ENCODE results near the gene GPR132. TPM values are rescaled to one million over a fixed set of nuclear protein-coding genes. Genes with fewer than 3 reads are reported as not detected.

Gene GPR132
- total RNA-seq, 1 experiment from 2014 or later, result 0.10 TPM

DNA sequence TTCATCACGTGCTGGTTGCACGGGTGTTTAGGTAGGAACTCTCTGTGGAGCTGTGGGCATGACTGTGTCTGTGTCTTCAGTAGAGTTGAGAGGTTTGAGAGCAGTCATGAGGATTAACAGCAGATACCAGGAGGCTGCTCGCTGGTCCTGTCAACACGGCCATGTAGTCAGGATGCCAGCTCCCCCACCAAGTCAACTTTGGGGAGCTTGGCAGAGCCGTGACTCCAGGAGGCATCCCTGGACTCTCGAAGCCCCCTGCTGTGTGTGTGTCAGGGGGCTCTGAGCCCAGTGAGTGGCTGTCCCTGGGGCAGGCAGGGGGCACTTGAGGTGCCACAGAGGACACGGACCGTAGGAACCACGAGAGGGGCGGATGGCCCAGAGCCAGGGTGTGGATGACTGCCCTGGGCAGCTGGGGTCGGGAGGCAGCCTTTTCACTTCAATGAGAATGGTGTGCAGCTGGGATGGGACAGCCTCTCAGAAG, 7.2 kb upstream of the GPR132 start:
- intact Hi-C loops (cut with micrococcal nuclease), result no loop called here
- ATAC-seq, result no peak
- H3K9ac ChIP-seq (ENCODE audit: low read length), result no peak overlapping the region
- CTCF ChIA-PET, result no interaction called here
- no peaks in the 10 kb centered on the region for H3K27me3 ChIP-seq (ENCODE audit: insufficient read depth, low read length)
- no peaks in the 10 kb centered on the region for H3K79me2 ChIP-seq (ENCODE audit: insufficient read depth, low read length)
- H2AFZ ChIP-seq (ENCODE audit: low read depth, low read length, poor library complexity, severe bottlenecking), result no peak overlapping the region
- no peaks in the 10 kb centered on the region for H3K9me3 ChIP-seq (ENCODE audit: control insufficient read depth in 1 of 2, insufficient read depth in 1 of 2, low read depth in 1 of 2, low read length in 2 of 2)
- POLR2A ChIA-PET, result no interaction called here
- TF ChIP-seq FOSL1 (IDR thresholded peaks at IDR 0.05; ENCODE audit: low read depth), result no peak
- BruUV-seq (replicated peaks), result no TSS peak
- no peak overlapping the region for H3K4me3 ChIP-seq (replicated peaks in 1 of 2; ENCODE audit: low read depth in 1 of 2, low read length in 2 of 2)
- H3K9me2 ChIP-seq (ENCODE audit: insufficient read depth), result no peaks in the 10 kb centered on the region
- RAD21 ChIA-PET (ENCODE audit: low non-redundant PET in 1 of 2, low total read pairs in 2 of 2, uncharacterized antibody in 2 of 2, unreplicated experiment in 2 of 2), result no interaction called here
- no peaks in the 10 kb centered on the region for H4K20me1 ChIP-seq (ENCODE audit: insufficient read depth)
- no peak overlapping the region for H3K27ac ChIP-seq (ENCODE audit: low read depth, low read length)
- no peak overlapping the region for H3K4me2 ChIP-seq (ENCODE audit: low read length)
- no peaks in the 10 kb centered on the region for H3K36me3 ChIP-seq (ENCODE audit: control insufficient read depth in 1 of 2, insufficient read depth in 2 of 2, low read length in 2 of 2)
- peaks cover 0 to 18% of the 10 kb centered on the region in 2 experiments; a peak in 3 of 4 replicates for H3K4me1 ChIP-seq (ENCODE audit: control insufficient read depth in 1 of 2, insufficient read depth in 2 of 2, low read length in 2 of 2)
- DNase-seq (ENCODE audit: low read depth, low spot score), result no peak

GRCh38 chr14:105071942-105072341, 6.7 kb upstream of the GPR132 start:
- ATAC-seq, result no peak

More at GRCh38 chr14:105071942-105072341, 6.7 kb upstream of the GPR132 start:
- BruUV-seq (replicated peaks), result no TSS peak
- H3K4me1 ChIP-seq (ENCODE audit: control insufficient read depth in 1 of 2, insufficient read depth in 2 of 2, low read length in 2 of 2), result peaks cover 0 to 23% of the 10 kb centered on the region in 2 experiments; a peak in 3 of 4 replicates
- no peaks in the 10 kb centered on the region for H3K27me3 ChIP-seq (ENCODE audit: insufficient read depth, low read length)
- no peak overlapping the region for H3K4me3 ChIP-seq (replicated peaks in 1 of 2; ENCODE audit: low read depth in 1 of 2, low read length in 2 of 2)
- intact Hi-C loops (cut with micrococcal nuclease), result no loop called here
- no peaks in the 10 kb centered on the region for H3K79me2 ChIP-seq (ENCODE audit: insufficient read depth, low read length)
- RAD21 ChIA-PET (ENCODE audit: low non-redundant PET in 1 of 2, low total read pairs in 2 of 2, uncharacterized antibody in 2 of 2, unreplicated experiment in 2 of 2), result no interaction called here
- H3K9ac ChIP-seq (ENCODE audit: low read length), result no peak overlapping the region
- no peak overlapping the region for H3K4me2 ChIP-seq (ENCODE audit: low read length)
- H3K27ac ChIP-seq (ENCODE audit: low read depth, low read length), result no peak overlapping the region
- no peaks in the 10 kb centered on the region for H3K36me3 ChIP-seq (ENCODE audit: control insufficient read depth in 1 of 2, insufficient read depth in 2 of 2, low read length in 2 of 2)
- H4K20me1 ChIP-seq (ENCODE audit: insufficient read depth), result no peaks in the 10 kb centered on the region
- no peak overlapping the region for H2AFZ ChIP-seq (ENCODE audit: low read depth, low read length, poor library complexity, severe bottlenecking)
- CTCF ChIA-PET, result no interaction called here
- TF ChIP-seq POLR2A (IDR thresholded peaks at IDR 0.05; ENCODE audit: borderline replicate concordance, extremely low read depth, insufficient read depth, insufficient read length) (no peak), FOSL1 (IDR thresholded peaks at IDR 0.05; ENCODE audit: low read depth) (no peak), EZH2 (IDR thresholded peaks at IDR 0.05) (no peak), POLR2AphosphoS5 (IDR thresholded peaks at IDR 0.05; ENCODE audit: low read depth, low read length) (no peak), REST (IDR thresholded peaks at IDR 0.05; ENCODE audit: low read depth) (no peak), SIN3A (IDR thresholded peaks at IDR 0.05; ENCODE audit: low read depth) (no peak), EGR1 (IDR thresholded peaks at IDR 0.05; ENCODE audit: low read depth) (no peak)
- DNase-seq (ENCODE audit: low read depth, low spot score), result no peak
- H3K9me2 ChIP-seq (ENCODE audit: insufficient read depth), result no peaks in the 10 kb centered on the region
- no peaks in the 10 kb centered on the region for H3K9me3 ChIP-seq (ENCODE audit: control insufficient read depth in 1 of 2, insufficient read depth in 1 of 2, low read depth in 1 of 2, low read length in 2 of 2)
- POLR2A ChIA-PET, result no interaction called here
